Measurements from ENCODE around the gene EN1. TPM values are rescaled to one million over a fixed set of nuclear protein-coding genes. Genes with fewer than 3 reads are reported as not detected.

EN1 gene
- total RNA-seq, 1 donor = not detected

- TF ChIP-seq CTCF (IDR thresholded peaks at IDR 0.05; ENCODE audit: insufficient read depth, low read depth, low read length) = no peak
- no peak for DNase-seq (ENCODE audit: low read depth)
- no peak overlapping the region for H3K4me3 ChIP-seq (ENCODE audit: low read depth, low read length)
These were observed 13.8 kb upstream of the EN1 start for GRCh38 chr2:118861242-118861641.

GRCh38 chr2:118860506-118860905 lies 13.1 kb upstream of the EN1 start:
- DNase-seq (ENCODE audit: low read depth) = no peak
- H3K4me3 ChIP-seq (ENCODE audit: low read depth, low read length) = no peak overlapping the region
- no peak for TF ChIP-seq CTCF (IDR thresholded peaks at IDR 0.05; ENCODE audit: insufficient read depth, low read depth, low read length)

GRCh38 chr2:118859157-118859770 lies 11.8 kb upstream of the EN1 start:
- DNase-seq (ENCODE audit: low read depth) = no peak
- no peak for TF ChIP-seq CTCF (IDR thresholded peaks at IDR 0.05; ENCODE audit: insufficient read depth, low read depth, low read length)

GRCh38 chr2:118858485-118859156 lies 11.2 kb upstream of the EN1 start:
- no peak for DNase-seq (ENCODE audit: low read depth)
- no peak for TF ChIP-seq CTCF (IDR thresholded peaks at IDR 0.05; ENCODE audit: insufficient read depth, low read depth, low read length)
- H3K4me3 ChIP-seq (ENCODE audit: low read depth, low read length) = no peak overlapping the region

More at GRCh38 chr2:118859157-118859770, 11.8 kb upstream of the EN1 start:
- H3K4me3 ChIP-seq (ENCODE audit: low read depth, low read length) = no peak overlapping the region

- no peak for DNase-seq (ENCODE audit: low read depth)
- H3K4me3 ChIP-seq (ENCODE audit: low read depth, low read length) = no peak overlapping the region
- TF ChIP-seq CTCF (IDR thresholded peaks at IDR 0.05; ENCODE audit: insufficient read depth, low read depth, low read length) = no peak
These were observed 10.4 kb upstream of the EN1 start for GRCh38 chr2:118857677-118858484.

- no peak overlapping the region for H3K4me3 ChIP-seq (ENCODE audit: low read depth, low read length)
- TF ChIP-seq CTCF (IDR thresholded peaks at IDR 0.05; ENCODE audit: insufficient read depth, low read depth, low read length) = no peak
- no peak for DNase-seq (ENCODE audit: low read depth)
These were observed 9.7 kb upstream of the EN1 start for GRCh38 chr2:118856978-118857676.
